Stomach (tissue), 4 donors: ENCODE results near the gene PCP2.

Experiments
- CTCF ChIP-seq, 7 experiments: fragments of 450-650 bp in 4 of 7; fragments of 200-600 bp in 3 of 7; sonication (generic) in 3 of 7; IDR thresholded peaks; one replicate each; pipeline ENCODE4 v1.5.1; 2016 to 2019; ENCODE audit warnings: antibody characterized with exemption in 7 of 7, control low read depth in 2 of 7, mild to moderate bottlenecking in 1 of 7
- EP300 ChIP-seq: sonication (generic); formaldehyde crosslinking; IDR thresholded peaks from one replicate; pipeline ENCODE4 v1.6.1; 2017; ENCODE audit warnings: antibody characterized with exemption
- POLR2A ChIP-seq, 4 donors: fragments of 450-650 bp; IDR thresholded peaks; one replicate each; pipeline ENCODE4 v1.6.1; 2016; ENCODE audit warnings: antibody characterized with exemption in 4 of 4, control low read depth in 2 of 4, mild to moderate bottlenecking in 1 of 4, moderate library complexity in 1 of 4

- no peak for TF ChIP-seq POLR2A (IDR thresholded peaks at IDR 0.05)
- TF ChIP-seq CTCF (IDR thresholded peaks at IDR 0.05): no peak
- no peak for TF ChIP-seq EP300
Measured at GRCh38 chr19:7643031-7643415, 9.5 kb upstream of the PCP2 start.
